ENCODE results near the gene P2RY8.
"Not testable (repeated sequence)": the region's sequence is repeated elsewhere in the genome, so short reads cannot be mapped to it uniquely, and the experiment has no call there.

P2RY8 gene

DNA sequence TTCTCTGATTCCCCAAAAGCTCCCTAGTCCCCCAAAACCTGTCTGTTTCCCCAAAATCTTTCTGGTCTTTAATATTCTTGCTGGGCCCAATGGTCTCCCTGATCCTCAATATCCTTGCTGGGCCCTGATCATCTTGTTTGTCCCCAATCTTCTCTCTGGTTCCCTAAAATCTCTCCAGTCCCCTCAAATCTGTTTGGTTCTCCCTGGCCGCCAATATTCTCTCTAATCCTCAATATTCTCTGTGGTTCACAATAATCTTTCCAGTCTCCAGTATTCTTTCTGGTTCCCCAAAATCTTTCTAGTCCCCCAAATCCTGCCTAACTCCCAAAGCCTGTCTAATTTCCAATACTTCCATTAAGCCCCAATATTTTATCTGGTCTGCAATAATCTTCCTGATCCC lies 18.5 kb downstream of the P2RY8 start:
- DNase-seq, result no peak

DNA sequence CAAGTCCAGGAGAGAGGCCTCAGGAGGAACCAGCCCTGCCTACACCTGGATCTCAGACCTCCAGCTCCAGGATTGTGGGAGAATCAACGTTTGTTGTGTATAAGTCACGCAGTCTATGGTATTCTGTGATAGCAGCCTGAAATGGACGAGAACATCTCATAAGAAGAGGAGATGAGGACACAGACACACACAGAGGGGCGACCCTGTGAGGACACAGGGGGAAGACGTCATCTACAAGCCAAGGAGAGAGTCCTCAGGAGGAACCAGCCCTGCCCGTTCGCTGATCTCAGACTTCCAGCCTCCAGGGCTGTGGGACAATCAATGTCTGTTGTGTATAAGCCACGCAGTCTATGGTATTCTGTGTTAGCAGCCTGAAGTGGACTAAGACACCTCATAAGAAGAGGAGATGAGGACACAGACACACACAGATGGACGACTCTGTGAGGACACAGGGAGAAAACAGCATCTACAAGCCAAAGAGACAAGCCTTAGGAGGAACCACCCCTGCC lies 20.3 kb downstream of the P2RY8 start:
- no peak for DNase-seq

DNA sequence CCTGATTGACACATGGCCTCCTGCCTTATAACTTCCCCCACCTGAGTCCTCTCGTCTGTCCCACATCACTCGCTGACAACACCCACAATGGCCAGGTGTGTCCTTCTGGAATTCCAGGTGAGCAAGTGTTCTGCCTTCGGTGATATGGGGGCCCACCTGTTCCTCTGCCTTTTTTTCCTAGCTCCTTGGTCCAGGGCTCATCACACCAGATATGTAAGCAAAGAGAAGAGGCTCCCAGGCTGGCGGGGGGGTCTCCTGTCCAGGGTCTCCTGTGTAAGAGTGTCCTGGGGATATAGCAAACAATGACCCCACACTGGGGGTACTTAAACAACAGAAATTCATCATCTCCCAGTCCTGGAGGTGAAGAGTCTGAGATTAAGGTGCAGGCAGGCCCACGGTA lies 25.2 kb downstream of the P2RY8 start:
- no peak for DNase-seq

DNA sequence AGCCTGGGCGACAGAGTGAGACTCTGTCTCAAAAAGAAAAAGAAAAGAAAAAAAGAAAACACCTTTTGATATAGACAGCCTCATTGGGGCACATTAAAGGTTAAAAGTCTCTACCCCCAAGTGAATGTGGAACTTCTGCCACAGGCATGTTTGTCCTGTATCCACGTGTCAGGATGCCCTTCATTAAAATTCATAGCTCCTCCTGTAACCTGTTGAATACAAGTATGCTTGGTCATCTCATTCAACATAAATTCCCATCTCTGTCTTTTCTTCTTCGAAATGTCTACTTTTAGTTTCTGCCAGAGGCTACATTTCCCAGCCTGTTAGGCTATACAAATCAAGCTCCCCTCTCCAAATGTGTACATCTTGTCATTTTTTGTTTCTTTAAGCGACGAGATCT lies 25.8 kb downstream of the P2RY8 start:
- DNase-seq, result no peak

DNA sequence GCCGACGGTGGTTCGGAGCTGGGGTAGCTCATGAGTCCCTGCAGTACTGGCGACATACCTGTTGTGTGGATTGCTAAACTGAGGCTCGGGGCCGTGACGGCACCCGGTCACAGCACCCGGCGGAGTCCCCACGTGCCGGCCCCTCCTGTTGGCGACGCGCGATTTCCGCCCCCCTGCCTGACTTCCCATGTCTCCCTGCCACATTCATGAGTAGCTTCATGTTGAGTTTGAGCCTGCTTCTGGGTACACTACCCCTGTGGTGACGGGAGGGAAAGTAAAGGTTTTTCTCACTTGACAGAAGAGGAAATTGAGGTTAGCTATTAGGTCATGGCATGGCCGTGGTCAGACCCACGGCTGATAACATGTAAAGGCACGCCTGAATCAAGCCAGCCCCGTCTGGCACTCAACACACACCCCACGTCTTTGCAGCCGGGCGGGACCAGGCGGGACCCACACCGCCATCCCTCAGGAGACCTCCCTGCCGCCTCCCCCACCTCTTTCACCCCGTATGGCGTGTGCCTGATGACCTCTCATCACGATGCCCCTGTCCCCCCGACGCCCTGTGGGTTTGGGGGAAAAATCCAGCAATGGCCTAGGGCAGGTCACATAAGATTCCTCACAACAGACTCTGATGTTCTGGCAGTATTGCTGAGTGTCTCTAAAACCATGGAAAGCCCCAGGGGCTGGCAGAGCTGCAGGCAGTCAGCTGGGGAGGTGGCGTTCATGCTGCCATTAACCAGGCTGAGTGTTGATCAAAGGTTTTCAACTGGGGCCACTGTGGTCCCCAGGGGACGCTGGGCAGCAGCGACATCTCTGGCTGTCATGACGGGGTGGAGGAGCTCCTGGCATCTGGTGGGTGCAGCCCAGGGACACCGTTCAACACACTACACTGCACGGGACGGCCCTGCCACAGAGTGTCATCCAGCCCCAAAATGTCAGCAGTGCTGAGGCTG lies 29.2 kb downstream of the P2RY8 start:
- DNase-seq, result no peak

DNA sequence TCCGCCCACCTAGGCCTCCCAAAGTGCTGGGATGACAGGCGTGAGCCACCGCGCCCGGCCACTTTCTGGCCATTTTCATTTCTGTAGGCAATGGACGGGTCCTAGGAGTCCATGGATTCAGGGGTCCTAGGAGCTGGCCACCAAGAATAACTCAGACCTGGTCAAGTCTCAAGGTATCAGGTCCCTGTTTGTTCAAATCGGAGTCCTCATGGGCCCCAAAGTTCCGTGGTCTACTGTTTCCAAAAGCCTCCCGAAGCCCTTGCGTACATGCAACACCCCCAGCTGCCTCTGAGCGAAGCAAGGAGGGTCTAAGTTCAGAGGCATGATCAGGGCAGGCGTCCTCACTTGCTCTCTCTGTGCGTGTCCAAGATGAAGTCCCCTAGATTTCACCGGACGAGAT lies 30.1 kb downstream of the P2RY8 start:
- no peak for DNase-seq

DNA sequence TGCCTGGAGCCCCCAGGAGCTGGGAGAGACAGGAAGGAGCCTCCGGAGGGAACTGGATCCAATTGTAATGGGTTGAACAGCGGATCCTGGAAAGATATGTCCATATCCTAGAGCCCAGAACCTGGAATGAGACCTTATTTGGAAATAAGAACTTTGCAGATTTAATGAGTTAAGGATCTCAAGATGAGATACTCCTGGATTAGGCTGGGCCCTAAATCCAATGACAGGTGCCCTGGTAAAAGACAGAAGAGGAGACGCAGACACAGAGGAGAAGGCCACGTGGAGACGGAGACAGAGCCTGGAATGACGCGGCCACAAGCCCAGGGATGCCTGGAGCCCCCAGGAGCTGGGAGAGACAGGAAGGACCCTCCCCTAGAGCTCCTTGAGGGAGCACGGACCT lies 34.1 kb downstream of the P2RY8 start:
- no peak for DNase-seq

DNA sequence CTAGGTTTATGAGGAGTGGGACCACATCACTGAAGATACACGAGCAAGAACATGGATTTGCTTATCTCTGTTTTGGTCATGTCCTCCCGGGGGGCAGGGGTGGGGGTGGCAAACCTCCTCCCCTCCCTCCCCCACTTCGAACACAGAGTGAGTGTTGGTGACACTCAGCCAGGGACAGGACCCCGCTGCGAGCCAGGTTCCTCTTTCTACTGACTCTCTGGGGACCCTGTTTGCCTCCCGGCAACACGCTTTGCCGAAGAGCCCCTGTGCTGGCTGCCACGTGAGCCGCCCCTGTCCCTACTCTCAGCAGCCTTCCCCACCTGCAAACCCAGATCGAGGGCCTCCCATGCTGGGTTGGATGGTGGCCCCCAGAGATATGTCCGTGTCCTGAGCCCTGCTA lies 34.7 kb downstream of the P2RY8 start:
- DNase-seq, result no peak

DNA sequence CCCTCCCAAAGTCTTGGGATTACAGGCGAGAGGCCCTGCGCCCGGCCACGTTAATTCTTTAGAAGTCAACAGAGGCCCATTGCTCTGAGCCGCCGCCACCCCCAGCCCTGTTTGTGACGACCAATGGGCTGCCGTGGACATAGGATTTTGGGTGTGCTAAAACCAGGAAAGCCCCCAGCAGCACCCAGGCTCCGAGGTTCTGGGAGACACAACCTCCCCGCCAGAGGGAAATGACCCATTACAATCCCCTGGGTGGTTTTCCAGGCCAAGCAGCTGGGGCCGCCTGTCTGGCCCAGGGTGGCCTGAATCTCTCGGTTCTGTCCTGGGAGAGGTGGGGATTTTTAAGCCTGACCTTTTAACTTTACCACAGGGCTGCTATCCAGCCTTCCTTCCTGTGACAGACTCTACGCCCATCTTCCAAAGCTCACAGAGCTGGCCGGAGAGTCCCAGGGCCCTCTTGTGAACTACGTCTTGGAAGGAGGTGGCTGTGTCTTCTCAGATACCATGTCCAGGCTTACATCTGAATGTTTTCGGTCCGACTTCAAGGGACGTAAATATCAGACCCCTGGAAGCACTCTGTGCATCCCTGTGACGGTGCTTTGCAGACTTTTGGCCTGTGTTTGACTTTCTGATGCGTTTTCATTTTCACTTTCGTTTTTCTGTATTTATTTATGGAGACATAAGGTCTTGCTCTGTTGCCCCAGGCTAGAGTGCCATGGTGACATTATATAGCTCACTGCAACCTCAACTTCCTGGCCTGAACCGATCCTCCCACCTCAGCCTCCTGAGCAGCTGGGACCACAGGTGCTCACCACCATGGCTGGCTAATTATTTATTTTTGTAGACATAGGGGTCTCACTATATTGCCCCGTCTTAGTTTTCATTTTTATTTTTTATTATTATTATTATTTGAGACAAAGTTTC lies 36.0 kb downstream of the P2RY8 start:
- no peak for DNase-seq

DNA sequence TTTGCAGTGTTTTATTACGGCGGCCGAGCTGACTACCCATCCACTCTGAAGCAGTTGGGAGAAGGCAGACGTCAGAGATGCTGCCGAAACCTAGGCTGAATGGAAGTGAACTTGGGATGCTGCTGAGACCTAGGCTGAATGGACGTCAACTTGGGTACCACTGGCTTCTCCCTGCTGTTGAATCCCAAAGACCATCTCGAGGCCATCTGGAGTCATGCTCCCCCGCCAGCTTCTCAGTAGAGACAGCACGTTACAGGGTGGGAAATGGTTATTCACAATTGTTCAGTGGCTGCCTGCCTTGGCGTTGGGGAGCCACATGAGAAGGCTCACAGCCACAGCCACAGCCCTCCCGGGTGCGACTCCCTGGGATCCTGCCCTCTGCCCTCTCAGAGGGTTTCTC lies 40.9 kb downstream of the P2RY8 start:
- no peak for DNase-seq

DNA sequence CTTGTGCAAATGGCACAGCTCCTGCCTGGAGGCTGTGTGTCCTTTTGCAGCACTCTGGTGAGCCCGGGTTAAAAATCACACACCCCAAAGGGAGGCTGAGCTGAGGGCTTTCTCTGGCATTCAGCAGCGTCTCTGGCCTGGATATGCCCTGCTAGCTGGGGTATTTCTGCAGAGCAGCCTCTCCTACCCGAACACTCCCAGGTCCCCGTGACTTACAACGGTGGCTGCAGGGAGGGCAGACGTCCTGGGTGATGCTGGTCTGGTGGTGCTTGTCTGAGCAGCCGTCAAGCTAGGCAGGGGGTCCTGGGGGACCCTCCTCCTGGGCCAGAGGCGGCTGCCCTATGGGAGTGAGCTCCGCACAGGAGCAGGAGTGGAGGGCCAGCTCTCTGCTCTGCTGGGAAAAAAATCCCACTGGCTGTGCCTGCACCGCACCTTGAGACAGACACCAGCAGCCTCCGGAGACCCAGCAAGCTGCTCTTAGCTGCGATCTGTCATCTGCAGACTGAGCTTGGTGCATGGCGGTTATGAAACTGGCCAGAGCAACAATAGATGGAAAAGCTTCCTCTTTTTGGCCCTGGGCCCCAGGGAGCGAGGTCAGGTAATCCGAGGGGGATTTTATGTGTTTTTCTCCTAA lies 43.0 kb downstream of the P2RY8 start:
- DNase-seq, result no peak

DNA sequence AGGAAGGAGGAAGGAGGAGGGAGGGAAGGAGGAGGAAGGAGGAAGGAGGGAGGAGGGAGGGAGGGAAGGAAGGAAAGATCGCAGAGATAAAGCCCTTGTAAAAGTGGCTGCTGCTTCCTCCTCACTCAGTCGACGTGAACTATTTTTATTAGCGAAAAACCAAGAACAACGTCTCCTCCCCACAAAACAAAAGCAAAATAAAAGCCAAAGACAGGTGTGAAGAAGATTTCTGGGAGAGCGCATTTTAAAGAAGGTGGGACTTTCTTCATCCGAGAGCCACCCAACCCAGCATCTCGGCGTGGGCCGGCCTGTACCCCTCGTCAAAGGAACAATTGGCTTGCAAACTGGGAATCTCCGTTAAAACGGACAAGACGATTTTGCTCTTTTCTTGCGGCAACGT lies 43.6 kb downstream of the P2RY8 start:
- no peak for DNase-seq

DNA sequence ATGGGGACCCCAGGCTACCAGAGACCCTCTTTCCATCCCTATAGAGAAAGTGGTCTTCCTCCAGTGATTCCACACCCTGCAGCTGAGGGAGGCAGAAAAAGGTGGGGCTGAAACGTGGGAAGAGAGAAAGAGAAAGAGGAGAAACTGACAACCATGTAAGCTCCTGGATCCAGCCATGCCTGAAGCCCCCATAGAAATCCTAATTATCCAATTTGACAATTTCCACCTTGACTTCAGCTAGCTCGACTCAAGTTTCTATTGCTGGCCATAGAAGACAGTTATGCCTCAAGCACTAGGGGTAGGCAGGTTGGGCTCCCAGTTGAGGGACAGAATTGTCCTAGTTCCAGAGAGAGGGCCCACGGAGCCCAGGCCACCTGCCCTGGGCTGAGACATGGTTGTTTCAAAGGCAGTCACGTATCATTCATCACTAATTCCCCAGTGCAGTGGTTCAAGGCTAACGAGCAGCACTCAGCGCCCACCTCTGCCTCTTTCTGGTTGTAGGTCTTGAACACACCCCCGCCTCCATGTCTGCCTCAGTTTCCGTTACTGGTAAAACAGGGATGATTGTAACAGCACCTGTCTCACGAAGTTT lies 44.5 kb downstream of the P2RY8 start:
- DNase-seq, result no peak

DNA sequence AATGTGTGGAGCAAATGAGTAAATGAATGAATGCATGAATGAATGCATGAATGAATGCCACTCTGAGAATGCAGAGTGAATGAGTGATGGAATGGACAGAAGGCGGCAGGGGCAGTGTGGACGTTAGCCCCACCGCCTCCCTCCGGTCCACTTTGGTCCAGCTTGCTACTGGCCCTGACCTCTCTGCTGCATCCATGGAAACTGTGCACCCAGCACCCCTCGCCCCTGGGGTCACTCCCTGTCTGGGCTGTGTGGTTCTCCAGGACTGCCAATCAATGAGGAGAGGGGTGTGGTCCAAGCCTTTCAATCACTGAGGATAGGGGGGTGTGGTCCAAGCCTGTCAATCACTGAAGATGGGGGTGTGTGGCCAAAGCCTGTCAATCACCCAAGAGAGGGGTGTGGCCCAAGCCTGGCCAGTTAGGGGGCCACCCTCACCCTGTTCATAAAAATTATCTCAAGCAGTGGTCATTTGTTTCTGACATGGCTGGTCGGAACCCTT lies 45.1 kb downstream of the P2RY8 start:
- DNase-seq, result peak; percentile 80

DNA sequence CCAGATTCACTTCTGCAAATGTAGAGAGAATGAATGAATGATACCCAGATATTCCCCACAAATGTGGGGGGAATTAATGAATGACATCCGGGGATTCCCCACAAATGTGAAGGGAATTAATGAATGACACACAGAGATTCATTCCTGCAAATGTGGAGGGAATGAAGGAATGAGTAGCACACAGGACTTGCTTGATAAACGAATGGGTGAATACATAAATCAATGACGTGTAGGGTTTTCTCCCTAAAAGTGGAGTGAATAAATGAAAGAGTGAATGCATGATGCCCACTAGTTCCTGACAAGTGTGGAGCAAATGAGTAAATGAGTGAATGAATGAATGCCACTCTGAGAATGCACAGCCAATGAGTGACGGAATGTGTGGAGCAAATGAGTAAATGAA lies 45.7 kb downstream of the P2RY8 start:
- not testable (repeated sequence) for DNase-seq

DNA sequence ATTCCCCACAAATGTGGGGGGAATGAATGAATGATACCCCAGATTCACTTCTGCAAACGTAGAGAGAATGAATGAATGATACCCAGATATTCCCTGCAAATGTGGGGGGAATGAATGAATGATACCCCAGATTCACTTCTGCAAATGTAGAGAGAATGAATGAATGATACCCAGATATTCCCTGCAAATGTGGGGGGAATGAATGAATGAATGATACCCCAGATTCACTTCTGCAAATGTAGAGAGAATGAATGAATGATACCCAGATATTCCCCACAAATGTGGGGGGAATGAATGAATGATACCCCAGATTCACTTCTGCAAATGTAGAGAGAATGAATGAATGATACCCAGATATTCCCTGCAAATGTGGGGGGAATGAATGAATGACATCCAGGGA lies 46.3 kb downstream of the P2RY8 start:
- DNase-seq, result not testable (repeated sequence)

DNA sequence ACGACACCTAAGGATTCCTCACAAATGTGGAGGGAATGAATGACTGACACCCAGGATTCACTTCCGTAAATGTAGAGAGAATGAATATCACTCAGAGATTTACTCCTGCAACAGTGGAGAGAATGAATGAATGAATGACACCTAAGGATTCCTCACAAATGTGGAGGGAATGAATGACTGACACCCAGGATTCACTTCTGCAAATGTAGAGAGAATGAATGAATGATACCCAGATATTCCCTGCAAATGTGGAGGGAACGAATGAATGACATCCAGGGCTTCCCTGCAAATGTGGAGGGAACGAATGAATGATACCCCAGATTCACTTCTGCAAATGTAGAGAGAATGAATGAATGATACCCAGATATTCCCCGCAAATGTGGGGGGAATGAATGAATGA lies 47.6 kb downstream of the P2RY8 start:
- not testable (repeated sequence) for DNase-seq

DNA sequence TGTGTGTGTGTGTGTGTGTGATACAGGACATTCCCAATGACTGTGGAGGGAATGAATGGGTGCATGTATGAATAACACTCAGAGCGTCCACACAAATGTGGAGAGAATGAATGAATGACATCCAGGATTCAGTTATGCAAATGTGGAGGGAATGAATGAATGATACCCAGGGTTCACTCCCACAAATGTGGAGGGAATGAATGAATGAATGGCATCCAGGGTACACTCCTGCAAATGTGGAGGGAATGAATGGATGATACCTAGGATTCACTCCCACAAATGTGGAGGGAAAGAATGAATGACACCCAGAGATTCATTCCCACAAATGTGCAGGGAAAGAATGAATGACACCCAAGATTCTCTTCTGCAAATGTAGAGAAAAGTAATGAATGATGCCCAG lies 48.2 kb downstream of the P2RY8 start:
- DNase-seq, result no peak

DNA sequence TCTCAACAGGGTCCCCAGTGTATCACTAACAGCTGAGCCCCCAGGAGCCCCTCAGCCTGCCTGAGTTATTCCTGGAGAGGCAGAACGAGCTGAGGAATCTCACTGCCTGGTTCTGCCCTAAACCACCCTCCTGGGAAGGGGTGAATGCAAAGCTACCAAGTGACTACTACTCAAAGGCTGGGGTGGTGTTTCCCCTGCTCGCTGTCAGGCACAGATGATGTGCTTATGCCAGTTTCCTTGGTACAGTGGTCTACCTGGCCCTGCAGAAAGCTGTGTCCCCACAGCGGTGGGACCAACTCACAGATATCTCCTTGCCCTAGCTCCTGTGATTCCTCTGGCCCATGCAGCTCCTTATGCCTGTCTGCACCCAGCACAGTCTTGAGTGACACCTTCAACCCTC lies 48.8 kb downstream of the P2RY8 start:
- no peak for DNase-seq

DNA sequence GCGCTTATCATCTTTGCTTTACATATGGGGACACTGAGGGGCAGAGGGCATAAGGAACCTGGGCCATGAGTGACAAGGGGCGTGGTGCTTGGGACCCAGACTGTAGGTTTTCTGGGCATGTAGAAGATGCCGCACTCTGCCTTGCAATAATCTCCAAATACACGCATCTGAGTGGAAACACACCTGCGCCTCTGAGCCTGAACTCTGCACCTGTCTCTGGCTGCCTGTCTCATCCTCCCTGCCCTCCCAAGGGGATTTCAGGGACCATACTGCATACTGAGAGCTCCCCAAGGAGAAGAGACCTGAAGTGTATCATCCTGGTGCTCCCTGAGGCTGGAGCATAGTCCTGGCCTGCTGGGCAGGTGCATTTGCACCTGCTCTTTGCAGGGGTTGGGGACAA lies 49.6 kb downstream of the P2RY8 start:
- no peak for DNase-seq

DNA sequence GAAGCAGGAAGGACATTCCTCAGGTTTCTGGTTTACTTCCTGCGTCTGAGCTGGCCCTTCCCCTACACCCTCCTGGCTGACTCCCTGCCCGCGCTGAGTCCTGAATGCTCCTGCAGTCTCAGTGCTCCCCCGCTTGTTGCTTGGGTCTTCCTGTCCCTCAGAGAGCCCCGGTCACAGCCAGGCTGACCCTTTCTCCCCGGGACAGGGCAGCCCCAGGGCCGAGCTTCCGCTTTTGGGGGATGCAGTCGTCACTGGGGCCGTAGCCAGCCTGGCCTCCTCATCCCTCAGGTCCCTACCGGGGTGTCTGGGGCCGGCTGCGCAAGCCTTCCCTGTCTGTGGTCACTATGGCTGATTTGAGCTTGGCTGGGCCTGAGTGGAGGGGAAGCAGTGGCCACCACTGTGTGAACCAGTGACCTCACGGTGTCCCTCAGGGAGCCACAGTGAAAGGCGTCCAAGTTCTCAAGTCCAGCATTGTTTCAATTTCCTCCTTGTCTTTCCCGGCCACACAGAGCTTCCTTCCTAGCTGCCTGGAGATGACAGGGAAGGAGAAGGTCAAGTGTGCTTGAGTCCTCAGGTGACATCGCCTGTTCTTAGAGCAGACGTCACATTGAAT lies 50.1 kb downstream of the P2RY8 start:
- no peak for DNase-seq

DNA sequence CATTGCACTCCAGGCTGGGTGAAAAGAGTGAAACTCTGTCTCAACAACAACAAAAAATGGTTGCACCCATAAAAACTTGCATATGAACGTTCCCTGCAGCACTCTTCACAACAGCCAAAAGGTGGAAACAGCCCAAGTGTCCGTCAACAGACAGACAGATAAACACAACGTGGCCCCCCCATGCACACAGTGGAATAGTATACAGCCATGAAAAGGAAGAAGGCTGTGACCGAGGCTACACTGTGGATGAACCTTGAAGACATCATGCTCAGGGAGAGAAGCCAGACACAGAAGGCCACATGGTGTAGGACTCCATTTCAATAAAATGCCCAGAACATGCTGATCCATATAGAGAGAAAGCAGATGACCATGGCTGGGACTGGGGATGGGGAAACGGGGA lies 50.8 kb downstream of the P2RY8 start:
- no peak for DNase-seq

Data from activated effector memory CD4-positive, alpha-beta T cell treated with anti-CD3 and anti-CD28 coated beads, Interleukin-2, amount 50 U/mL, for 16 hours (primary cell).